ENCODE data around the gene LRRTM4.

LRRTM4 gene

GRCh38 chr2:77322431-77322830 lies 199.7 kb downstream of the LRRTM4 start:
- Histone ChIP-seq H3K4me1 (ENCODE audit: low read length) (no peaks in the 10 kb centered on the region), H2AFZ (ENCODE audit: low read depth, low read length) (no peak overlapping the region), H3K4me3 (ENCODE audit: low read length) (no peak overlapping the region), H3K79me2 (ENCODE audit: low read length) (no peaks in the 10 kb centered on the region), H4K20me1 (ENCODE audit: insufficient read depth, low read length) (no peaks in the 10 kb centered on the region), H3K27me3 (ENCODE audit: low read depth, low read length) (no peaks in the 10 kb centered on the region), H3K4me2 (ENCODE audit: low read length) (no peak overlapping the region), H3K9me3 (ENCODE audit: insufficient read depth, low read length) (no peaks in the 10 kb centered on the region), H3K27ac (ENCODE audit: low read length) (no peak overlapping the region), H3K9ac (ENCODE audit: low read length) (no peak overlapping the region), H3K36me3 (replicated peaks; ENCODE audit: low read depth, low read length) (no peaks in the 10 kb centered on the region)
- TF ChIP-seq EZH2phosphoT487 (IDR thresholded peaks at IDR 0.05; ENCODE audit: low read depth): no peak
- TF ChIP-seq CTCF (IDR thresholded peaks at IDR 0.05; ENCODE audit: low read depth, low read length): no peak

GRCh38 chr2:77314721-77315120 lies 207.5 kb downstream of the LRRTM4 start:
- Histone ChIP-seq H3K27me3 (ENCODE audit: low read depth, low read length) (no peaks in the 10 kb centered on the region), H3K27ac (ENCODE audit: low read length) (no peak overlapping the region), H3K79me2 (ENCODE audit: low read length) (no peaks in the 10 kb centered on the region), H3K4me2 (ENCODE audit: low read length) (no peak overlapping the region), H3K36me3 (replicated peaks; ENCODE audit: low read depth, low read length) (no peaks in the 10 kb centered on the region), H3K4me3 (ENCODE audit: low read length) (no peak overlapping the region), H3K4me1 (ENCODE audit: low read length) (no peaks in the 10 kb centered on the region), H3K9ac (ENCODE audit: low read length) (no peak overlapping the region), H4K20me1 (ENCODE audit: insufficient read depth, low read length) (no peaks in the 10 kb centered on the region), H2AFZ (ENCODE audit: low read depth, low read length) (no peak overlapping the region), H3K9me3 (ENCODE audit: insufficient read depth, low read length) (no peaks in the 10 kb centered on the region)
- no peak for TF ChIP-seq EZH2phosphoT487 (IDR thresholded peaks at IDR 0.05; ENCODE audit: low read depth)
- no peak for TF ChIP-seq CTCF (IDR thresholded peaks at IDR 0.05; ENCODE audit: low read depth, low read length)

- no peak for TF ChIP-seq EZH2phosphoT487 (IDR thresholded peaks at IDR 0.05; ENCODE audit: low read depth)
- no peak for TF ChIP-seq CTCF (IDR thresholded peaks at IDR 0.05; ENCODE audit: low read depth, low read length)
- Histone ChIP-seq H3K9ac (ENCODE audit: low read length) (no peak overlapping the region), H3K27me3 (ENCODE audit: low read depth, low read length) (no peaks in the 10 kb centered on the region), H3K4me2 (ENCODE audit: low read length) (no peak overlapping the region), H3K4me3 (ENCODE audit: low read length) (no peak overlapping the region), H3K9me3 (ENCODE audit: insufficient read depth, low read length) (no peaks in the 10 kb centered on the region), H3K4me1 (ENCODE audit: low read length) (no peaks in the 10 kb centered on the region), H4K20me1 (ENCODE audit: insufficient read depth, low read length) (no peaks in the 10 kb centered on the region), H3K36me3 (replicated peaks; ENCODE audit: low read depth, low read length) (no peaks in the 10 kb centered on the region), H3K79me2 (ENCODE audit: low read length) (no peaks in the 10 kb centered on the region), H3K27ac (ENCODE audit: low read length) (no peak overlapping the region), H2AFZ (ENCODE audit: low read depth, low read length) (no peak overlapping the region)
These were observed 211.8 kb downstream of the LRRTM4 start for GRCh38 chr2:77310416-77310815.

GRCh38 chr2:77309725-77310124 lies 212.5 kb downstream of the LRRTM4 start:
- Histone ChIP-seq H3K4me3 (ENCODE audit: low read length) (no peak overlapping the region), H2AFZ (ENCODE audit: low read depth, low read length) (no peak overlapping the region), H3K36me3 (replicated peaks; ENCODE audit: low read depth, low read length) (no peaks in the 10 kb centered on the region)

More at GRCh38 chr2:77309725-77310124, 212.5 kb downstream of the LRRTM4 start:
- Histone ChIP-seq H3K79me2 (ENCODE audit: low read length) (no peaks in the 10 kb centered on the region), H4K20me1 (ENCODE audit: insufficient read depth, low read length) (no peaks in the 10 kb centered on the region), H3K4me1 (ENCODE audit: low read length) (no peaks in the 10 kb centered on the region), H3K9me3 (ENCODE audit: insufficient read depth, low read length) (no peaks in the 10 kb centered on the region), H3K4me2 (ENCODE audit: low read length) (no peak overlapping the region), H3K27ac (ENCODE audit: low read length) (no peak overlapping the region), H3K27me3 (ENCODE audit: low read depth, low read length) (no peaks in the 10 kb centered on the region), H3K9ac (ENCODE audit: low read length) (no peak overlapping the region)
- TF ChIP-seq EZH2phosphoT487 (IDR thresholded peaks at IDR 0.05; ENCODE audit: low read depth): no peak
- TF ChIP-seq CTCF (IDR thresholded peaks at IDR 0.05; ENCODE audit: low read depth, low read length): no peak

Measured in OCI-LY3 (cell line).